ENCODE measurements around the gene ORMDL1. TPM values are rescaled to one million over a fixed set of nuclear protein-coding genes. Genes with fewer than 3 reads are reported as not detected.

The ORMDL1 gene
- total and polyA plus RNA-seq, 2 experiments from 2014 or later: 50.5 to 84.2 TPM

- TF ChIP-seq STAT1 (IDR thresholded peaks at IDR 0.05; ENCODE audit: unreplicated experiment) (no peak), EZH2 (IDR thresholded peaks at IDR 0.05; ENCODE audit: low read depth, unreplicated experiment) (no peak), ETS1 (IDR thresholded peaks at IDR 0.05) (no peak)
Measured at GRCh38 chr2:189794310-189794709, 10.2 kb upstream of the ORMDL1 start (continued).

GRCh38 chr2:189791338-189792042 lies 7.4 kb upstream of the ORMDL1 start:
- Mint-ChIP-seq H3K4me1 (peaks cover 7% of the 10 kb centered on the region; the same call in 2 of the 3 replicates), H3K4me3 (no peak overlapping the region), H3K27ac (no peak overlapping the region), H3K9me3 (no peaks in the 10 kb centered on the region), H3K27me3 (ENCODE audit: insufficient read depth, low read depth, poor library complexity) (no peaks in the 10 kb centered on the region), H3K36me3 (ENCODE audit: low read depth) (peaks cover 52% of the 10 kb centered on the region)
- no peak overlapping the region for H3K4me2 ChIP-seq
- peaks cover 65% of the 10 kb centered on the region for H3K79me2 ChIP-seq (replicated peaks; ENCODE audit: insufficient read depth)
- no peak overlapping the region for H3K4me3 ChIP-seq
- H2AFZ ChIP-seq: no peak overlapping the region
- TF ChIP-seq EZH2 (IDR thresholded peaks at IDR 0.05; ENCODE audit: low read depth, unreplicated experiment) (no peak), NANOG (IDR thresholded peaks at IDR 0.05; ENCODE audit: borderline replicate concordance) (no peak), JUNB (IDR thresholded peaks at IDR 0.05; ENCODE audit: unreplicated experiment) (no peak), POLR2AphosphoS5 (IDR thresholded peaks at IDR 0.05; ENCODE audit: low read depth) (no peak), ZNF331 (CRISPR knock-in tag; IDR thresholded peaks at IDR 0.05; ENCODE audit: low read depth) (no peak), ZNF114 (CRISPR knock-in tag; IDR thresholded peaks at IDR 0.05) (no peak), ZNF462 (CRISPR knock-in tag; IDR thresholded peaks at IDR 0.05) (no peak), ETS1 (IDR thresholded peaks at IDR 0.05) (no peak), CREB1 (CRISPR knock-in tag; IDR thresholded peaks at IDR 0.05; ENCODE audit: low read depth) (no peak)
- TF ChIP-seq, protein P1, sequence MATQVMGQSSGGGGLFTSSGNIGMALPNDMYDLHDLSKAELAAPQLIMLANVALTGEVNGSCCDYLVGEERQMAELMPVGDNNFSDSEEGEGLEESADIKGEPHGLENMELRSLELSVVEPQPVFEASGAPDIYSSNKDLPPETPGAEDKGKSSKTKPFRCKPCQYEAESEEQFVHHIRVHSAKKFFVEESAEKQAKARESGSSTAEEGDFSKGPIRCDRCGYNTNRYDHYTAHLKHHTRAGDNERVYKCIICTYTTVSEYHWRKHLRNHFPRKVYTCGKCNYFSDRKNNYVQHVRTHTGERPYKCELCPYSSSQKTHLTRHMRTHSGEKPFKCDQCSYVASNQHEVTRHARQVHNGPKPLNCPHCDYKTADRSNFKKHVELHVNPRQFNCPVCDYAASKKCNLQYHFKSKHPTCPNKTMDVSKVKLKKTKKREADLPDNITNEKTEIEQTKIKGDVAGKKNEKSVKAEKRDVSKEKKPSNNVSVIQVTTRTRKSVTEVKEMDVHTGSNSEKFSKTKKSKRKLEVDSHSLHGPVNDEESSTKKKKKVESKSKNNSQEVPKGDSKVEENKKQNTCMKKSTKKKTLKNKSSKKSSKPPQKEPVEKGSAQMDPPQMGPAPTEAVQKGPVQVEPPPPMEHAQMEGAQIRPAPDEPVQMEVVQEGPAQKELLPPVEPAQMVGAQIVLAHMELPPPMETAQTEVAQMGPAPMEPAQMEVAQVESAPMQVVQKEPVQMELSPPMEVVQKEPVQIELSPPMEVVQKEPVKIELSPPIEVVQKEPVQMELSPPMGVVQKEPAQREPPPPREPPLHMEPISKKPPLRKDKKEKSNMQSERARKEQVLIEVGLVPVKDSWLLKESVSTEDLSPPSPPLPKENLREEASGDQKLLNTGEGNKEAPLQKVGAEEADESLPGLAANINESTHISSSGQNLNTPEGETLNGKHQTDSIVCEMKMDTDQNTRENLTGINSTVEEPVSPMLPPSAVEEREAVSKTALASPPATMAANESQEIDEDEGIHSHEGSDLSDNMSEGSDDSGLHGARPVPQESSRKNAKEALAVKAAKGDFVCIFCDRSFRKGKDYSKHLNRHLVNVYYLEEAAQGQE (IDR thresholded peaks at IDR 0.05; ENCODE audit: unreplicated experiment): no peak
- peaks cover 35% of the 10 kb centered on the region; the same call in 1 of the 2 replicates for H3K36me3 ChIP-seq (ENCODE audit: insufficient read depth)
- no peak for ATAC-seq
- H3K27me3 ChIP-seq (ENCODE audit: insufficient read depth): no peaks in the 10 kb centered on the region
- no peaks in the 10 kb centered on the region; the same call in 1 of the 2 replicates for H3K4me1 ChIP-seq (ENCODE audit: insufficient read depth)
- peaks cover 6% of the 10 kb centered on the region for H4K20me1 ChIP-seq (replicated peaks; ENCODE audit: insufficient read depth)
- no peaks in the 10 kb centered on the region for H3K9me2 ChIP-seq (ENCODE audit: insufficient read depth)
- H3K27ac ChIP-seq (ENCODE audit: low read depth): no peak overlapping the region
- no peak for DNase-seq (ENCODE audit: low spot score)
- H3F3A ChIP-seq (replicated peaks; ENCODE audit: low read depth): no peaks in the 10 kb centered on the region

Data from GM23338 (cell line).